ENCODE measurements around the gene CCDC192. TPM values are rescaled to one million over a fixed set of nuclear protein-coding genes. Genes with fewer than 3 reads are reported as not detected.
"Not testable (repeated sequence)": the region's sequence is repeated elsewhere in the genome, so short reads cannot be mapped to it uniquely, and the experiment has no call there.

CCDC192 gene
- total RNA-seq, 4 donors from 2014 or later, result 0.70 to 3.1 (median 2.0) TPM; not detected in 1

DNA sequence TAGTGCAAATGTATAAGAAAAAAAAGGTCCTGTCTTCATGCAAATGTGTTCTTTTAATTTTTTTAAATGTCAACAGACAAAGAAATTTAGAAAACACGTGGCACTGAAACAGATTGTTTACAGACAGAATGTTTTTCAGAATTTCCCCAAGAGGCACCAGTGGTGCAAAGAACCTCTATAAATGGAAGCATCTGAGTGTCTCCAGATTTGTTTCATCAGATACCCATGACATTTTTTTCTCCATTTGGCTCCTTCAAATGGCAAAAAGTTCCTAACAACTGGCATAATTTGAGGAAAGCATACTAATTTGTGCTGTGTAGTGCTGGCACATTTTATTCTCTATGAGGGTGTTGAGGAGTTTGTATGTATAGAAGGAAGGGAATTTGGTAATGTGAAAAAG, 15.0 kb downstream of the CCDC192 start:
- H3K9me3 ChIP-seq, result peaks cover 5% of the 10 kb centered on the region
- no peak for DNase-seq (ENCODE audit: low spot score in 2 of 2)
- TF ChIP-seq EP300 (IDR thresholded peaks at IDR 0.05), result no peak
- no peaks in the 10 kb centered on the region for H3K4me1 ChIP-seq
- H3K36me3 ChIP-seq, result no peaks in the 10 kb centered on the region
- H3K27ac ChIP-seq, result no peak overlapping the region
- WGBS, result 48% methylated on average over 1 of the region's 1 CpG
- no peak overlapping the region for H3K4me3 ChIP-seq
- H3K27me3 ChIP-seq, result no peaks in the 10 kb centered on the region

DNA sequence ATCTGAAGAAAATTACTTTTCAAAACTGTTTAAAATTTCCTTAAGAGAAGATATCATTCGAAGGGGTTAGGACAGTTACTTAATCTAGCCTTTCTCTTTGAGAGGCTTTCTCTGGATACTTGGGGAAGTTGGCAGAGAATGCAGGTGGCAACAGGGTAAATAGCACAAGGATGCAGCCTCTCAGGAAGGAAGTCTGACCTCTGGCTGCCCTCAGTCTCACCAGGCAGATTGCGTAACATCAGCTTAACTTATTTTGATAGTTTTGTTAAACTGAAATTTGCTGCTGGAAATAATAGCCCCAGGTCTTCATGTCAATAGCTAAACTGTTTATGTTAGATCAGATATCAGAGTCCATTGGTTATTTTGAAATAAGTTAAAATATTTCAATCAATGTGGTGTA, 20.4 kb downstream of the CCDC192 start:
- no peaks in the 10 kb centered on the region for H3K4me1 ChIP-seq
- 46% methylated on average over 2 of the region's 2 CpGs for WGBS
- no peaks in the 10 kb centered on the region for H3K27me3 ChIP-seq
- no peak for DNase-seq (ENCODE audit: low spot score in 2 of 2)
- no peak overlapping the region for H3K4me3 ChIP-seq
- H3K27ac ChIP-seq, result no peak overlapping the region
- TF ChIP-seq, protein P1, sequence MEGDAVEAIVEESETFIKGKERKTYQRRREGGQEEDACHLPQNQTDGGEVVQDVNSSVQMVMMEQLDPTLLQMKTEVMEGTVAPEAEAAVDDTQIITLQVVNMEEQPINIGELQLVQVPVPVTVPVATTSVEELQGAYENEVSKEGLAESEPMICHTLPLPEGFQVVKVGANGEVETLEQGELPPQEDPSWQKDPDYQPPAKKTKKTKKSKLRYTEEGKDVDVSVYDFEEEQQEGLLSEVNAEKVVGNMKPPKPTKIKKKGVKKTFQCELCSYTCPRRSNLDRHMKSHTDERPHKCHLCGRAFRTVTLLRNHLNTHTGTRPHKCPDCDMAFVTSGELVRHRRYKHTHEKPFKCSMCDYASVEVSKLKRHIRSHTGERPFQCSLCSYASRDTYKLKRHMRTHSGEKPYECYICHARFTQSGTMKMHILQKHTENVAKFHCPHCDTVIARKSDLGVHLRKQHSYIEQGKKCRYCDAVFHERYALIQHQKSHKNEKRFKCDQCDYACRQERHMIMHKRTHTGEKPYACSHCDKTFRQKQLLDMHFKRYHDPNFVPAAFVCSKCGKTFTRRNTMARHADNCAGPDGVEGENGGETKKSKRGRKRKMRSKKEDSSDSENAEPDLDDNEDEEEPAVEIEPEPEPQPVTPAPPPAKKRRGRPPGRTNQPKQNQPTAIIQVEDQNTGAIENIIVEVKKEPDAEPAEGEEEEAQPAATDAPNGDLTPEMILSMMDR (IDR thresholded peaks at IDR 0.05), result no peak
- no peaks in the 10 kb centered on the region for H3K36me3 ChIP-seq
- peaks cover 5% of the 10 kb centered on the region for H3K9me3 ChIP-seq

DNA sequence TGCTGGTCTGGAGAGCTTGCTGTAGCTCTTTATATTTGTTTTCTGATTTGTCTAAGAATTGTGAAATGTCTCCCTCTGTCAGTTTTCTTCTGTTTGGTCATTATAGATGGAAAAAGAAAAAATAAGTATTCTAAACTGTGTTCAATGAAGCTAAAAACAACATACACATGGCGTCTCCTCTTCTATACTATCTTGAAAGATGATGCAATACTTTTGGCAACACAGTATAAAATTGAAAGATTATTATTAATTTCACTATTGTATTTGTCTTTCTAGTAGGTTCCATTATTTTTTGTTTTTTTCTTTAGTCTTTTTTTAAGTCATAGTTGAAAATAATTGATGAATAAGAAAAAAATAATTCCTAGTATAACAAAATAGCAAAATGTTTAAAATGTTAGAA, 22.5 kb downstream of the CCDC192 start:
- no peaks in the 10 kb centered on the region for H3K4me1 ChIP-seq
- no peaks in the 10 kb centered on the region for H3K27me3 ChIP-seq
- no peak overlapping the region for H3K4me3 ChIP-seq
- DNase-seq (ENCODE audit: low spot score in 2 of 2), result no peak
- H3K27ac ChIP-seq, result no peak overlapping the region
- H3K9me3 ChIP-seq, result peaks cover 5% of the 10 kb centered on the region
- no peaks in the 10 kb centered on the region for H3K36me3 ChIP-seq
- TF ChIP-seq, protein P1 (IDR thresholded peaks at IDR 0.05), result no peak
- TF ChIP-seq POLR2AphosphoS5 (IDR thresholded peaks at IDR 0.05) (no peak), EP300 (IDR thresholded peaks at IDR 0.05) (no peak), POLR2A (IDR thresholded peaks at IDR 0.05) (no peak)
- WGBS, result 83% methylated on average over 1 of the region's 1 CpG

DNA sequence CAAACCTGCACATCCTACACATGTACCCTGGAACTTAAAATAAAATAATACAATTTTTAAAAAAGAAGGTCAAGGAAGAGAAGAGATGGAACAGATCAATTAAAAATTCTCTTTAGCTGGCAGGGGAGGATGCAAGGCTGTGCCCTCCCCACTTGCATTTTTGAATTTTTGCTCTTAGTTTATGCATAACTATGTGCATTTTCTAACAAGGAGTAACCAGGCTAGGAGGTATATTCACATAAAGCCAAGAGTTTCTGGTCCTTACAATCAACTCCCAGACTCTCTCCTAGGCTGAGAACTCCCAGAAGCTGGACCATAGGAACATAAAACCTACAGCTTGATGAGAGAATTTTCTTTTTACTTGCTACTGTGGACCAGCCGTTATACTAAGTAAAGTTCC, 29.8 kb downstream of the CCDC192 start:
- Histone ChIP-seq H3K9me3 (no peaks in the 10 kb centered on the region), H3K36me3 (no peaks in the 10 kb centered on the region), H3K4me3 (no peak overlapping the region), H3K27ac (no peak overlapping the region), H3K27me3 (no peaks in the 10 kb centered on the region), H3K4me1 (no peaks in the 10 kb centered on the region)
- TF ChIP-seq EP300 (IDR thresholded peaks at IDR 0.05) (no peak), POLR2AphosphoS5 (IDR thresholded peaks at IDR 0.05) (no peak), POLR2A (IDR thresholded peaks at IDR 0.05) (no peak)
- TF ChIP-seq, protein P1 (IDR thresholded peaks at IDR 0.05), result no peak
- 84% methylated on average over 1 of the region's 1 CpG for WGBS
- no peak for DNase-seq (ENCODE audit: low spot score in 2 of 2)

DNA sequence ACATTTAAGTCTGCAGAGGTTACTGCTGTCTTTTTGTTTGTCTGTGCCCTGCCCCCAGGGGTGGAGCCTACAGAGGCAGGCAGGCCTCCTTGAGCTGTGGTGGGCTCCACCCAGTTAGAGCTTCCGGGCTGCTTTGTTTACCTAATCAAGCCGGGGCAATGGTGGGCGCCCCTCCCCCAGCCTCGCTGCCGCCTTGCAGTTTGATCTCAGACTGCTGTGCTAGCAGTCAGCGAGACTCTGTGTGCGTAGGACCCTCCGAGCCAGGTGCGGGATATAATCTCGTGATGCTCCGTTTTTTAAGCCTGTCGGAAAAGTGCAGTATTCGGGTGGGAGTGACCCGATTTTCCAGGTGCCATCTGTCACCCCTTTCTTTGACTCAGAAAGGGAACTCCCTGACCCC, 36.2 kb downstream of the CCDC192 start:
- not testable (repeated sequence) for DNase-seq (ENCODE audit: low spot score in 2 of 2); H3K4me1 ChIP-seq; H3K9me3 ChIP-seq; H3K27ac ChIP-seq; H3K27me3 ChIP-seq; H3K4me3 ChIP-seq; H3K36me3 ChIP-seq
- 53% methylated on average over 14 of the region's 14 CpGs for WGBS

DNA sequence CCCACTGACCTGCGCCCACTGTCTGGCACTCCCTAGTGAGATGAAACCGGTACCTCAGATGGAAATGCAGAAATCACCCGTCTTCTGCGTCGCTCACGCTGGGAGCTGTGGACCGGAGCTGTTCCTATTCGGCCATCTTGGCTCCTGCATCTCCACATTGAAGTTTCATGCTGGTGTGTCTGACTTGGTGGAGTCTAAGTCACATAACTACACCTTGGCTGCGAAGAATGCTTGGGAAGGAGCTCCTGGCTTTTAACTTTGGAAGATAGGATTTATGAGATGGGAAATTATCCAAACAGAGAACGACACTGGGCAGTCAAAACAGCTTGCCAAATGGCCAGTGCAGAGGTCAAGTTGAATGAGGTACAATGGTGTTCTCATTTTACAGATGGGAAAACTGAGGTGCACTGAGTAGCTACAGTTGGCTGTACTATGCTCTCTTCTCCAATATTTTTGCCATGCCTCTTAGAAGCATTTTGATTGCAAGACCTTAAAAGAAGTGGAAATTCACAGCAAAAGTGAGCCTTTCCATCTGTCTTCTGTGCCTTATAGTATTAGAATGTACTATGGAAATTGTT, 36.7 kb downstream of the CCDC192 start:
- Histone ChIP-seq H3K9me3 (no peaks in the 10 kb centered on the region), H3K36me3 (no peaks in the 10 kb centered on the region), H3K4me1 (no peaks in the 10 kb centered on the region), H3K4me3 (no peak overlapping the region), H3K27me3 (no peaks in the 10 kb centered on the region), H3K27ac (no peak overlapping the region)
- WGBS, result 87% methylated on average over 10 of the region's 10 CpGs
- no peak for TF ChIP-seq POLR2AphosphoS5 (IDR thresholded peaks at IDR 0.05)
- TF ChIP-seq, protein P1 (IDR thresholded peaks at IDR 0.05), result no peak
- TF ChIP-seq POLR2A (IDR thresholded peaks at IDR 0.05), result no peak
- no peak for DNase-seq (ENCODE audit: low spot score in 2 of 2)

Data from suprapubic skin (tissue), 4 donors.